ENCODE data around the gene LSP1. TPM values are rescaled to one million over a fixed set of nuclear protein-coding genes. Genes with fewer than 3 reads are reported as not detected.
"Not testable (repeated sequence)": the region's sequence is repeated elsewhere in the genome, so short reads cannot be mapped to it uniquely, and the experiment has no call there.

The LSP1 gene, protein sequence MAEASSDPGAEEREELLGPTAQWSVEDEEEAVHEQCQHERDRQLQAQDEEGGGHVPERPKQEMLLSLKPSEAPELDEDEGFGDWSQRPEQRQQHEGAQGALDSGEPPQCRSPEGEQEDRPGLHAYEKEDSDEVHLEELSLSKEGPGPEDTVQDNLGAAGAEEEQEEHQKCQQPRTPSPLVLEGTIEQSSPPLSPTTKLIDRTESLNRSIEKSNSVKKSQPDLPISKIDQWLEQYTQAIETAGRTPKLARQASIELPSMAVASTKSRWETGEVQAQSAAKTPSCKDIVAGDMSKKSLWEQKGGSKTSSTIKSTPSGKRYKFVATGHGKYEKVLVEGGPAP
- polyA plus RNA-seq = not detected in 2 replicates
- polyA minus RNA-seq = not detected in 2 replicates

DNA sequence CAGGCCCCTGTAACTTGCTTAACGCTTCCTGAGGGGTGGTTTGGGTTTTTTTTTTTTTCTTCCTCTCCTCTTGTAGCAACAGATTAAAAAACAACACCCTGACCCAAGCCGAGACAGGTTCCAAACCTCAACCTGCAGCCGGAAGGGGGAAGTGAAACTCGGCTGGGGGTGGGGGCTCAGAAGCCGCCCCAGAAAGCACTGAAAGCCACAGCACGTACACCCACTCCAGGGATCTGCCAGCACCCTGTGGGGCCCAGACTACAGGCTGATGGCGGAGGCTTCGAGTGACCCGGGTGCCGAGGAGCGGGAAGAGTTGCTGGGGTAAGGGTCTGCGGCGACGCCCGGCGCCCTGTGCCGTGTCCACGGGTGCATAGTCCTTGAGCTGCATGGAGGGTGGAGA, at the start of gene LSP1:
Gene LSP1, plus strand, starts transcription at position 208 of the 400 bp plus-strand sequence. Its CDS starts 61 bp downstream, at position 269.
- Histone ChIP-seq H3K9ac (ENCODE audit: low read length) (no peak within 1 kb of the TSS), H2AFZ (ENCODE audit: low read depth, low read length) (no peak within 1 kb of the TSS), H4K20me1 (ENCODE audit: insufficient read depth) (no peaks in the 10 kb centered on the region), H3K79me2 (replicated peaks; ENCODE audit: insufficient read depth, low read length) (no peaks in the 10 kb centered on the region), H3K9me2 (ENCODE audit: insufficient read depth, low read length) (no peaks in the 10 kb centered on the region), H3K27ac (ENCODE audit: low read length) (no peak within 1 kb of the TSS), H3K27me3 (ENCODE audit: insufficient read depth, low read depth, low read length) (no peaks in the 10 kb centered on the region), H3K4me3 (ENCODE audit: low read length) (no peak within 1 kb of the TSS), H3K4me2 (ENCODE audit: low read length) (no peak within 1 kb of the TSS), H3K36me3 (ENCODE audit: insufficient read depth, low read length) (no peaks in the 10 kb centered on the region), H3K9me3 (ENCODE audit: low read length) (no peaks in the 10 kb centered on the region), H3F3A (ENCODE audit: insufficient read depth, low read length, poor library complexity, severe bottlenecking) (no peaks in the 10 kb centered on the region)
- no peak for TF ChIP-seq TAF1 (IDR thresholded peaks at IDR 0.05; ENCODE audit: low read depth)
- no peak for TF ChIP-seq EP300 (conservative IDR thresholded peaks at IDR 0.05; ENCODE audit: poor library complexity, severe bottlenecking)
- TF ChIP-seq SMC3 (conservative IDR thresholded peaks at IDR 0.05; ENCODE audit: poor library complexity) = no peak
- TF ChIP-seq EZH2 (IDR thresholded peaks at IDR 0.05; ENCODE audit: borderline replicate concordance, insufficient read depth, low read length, poor library complexity, severe bottlenecking) = no peak
- TF ChIP-seq, protein P1, sequence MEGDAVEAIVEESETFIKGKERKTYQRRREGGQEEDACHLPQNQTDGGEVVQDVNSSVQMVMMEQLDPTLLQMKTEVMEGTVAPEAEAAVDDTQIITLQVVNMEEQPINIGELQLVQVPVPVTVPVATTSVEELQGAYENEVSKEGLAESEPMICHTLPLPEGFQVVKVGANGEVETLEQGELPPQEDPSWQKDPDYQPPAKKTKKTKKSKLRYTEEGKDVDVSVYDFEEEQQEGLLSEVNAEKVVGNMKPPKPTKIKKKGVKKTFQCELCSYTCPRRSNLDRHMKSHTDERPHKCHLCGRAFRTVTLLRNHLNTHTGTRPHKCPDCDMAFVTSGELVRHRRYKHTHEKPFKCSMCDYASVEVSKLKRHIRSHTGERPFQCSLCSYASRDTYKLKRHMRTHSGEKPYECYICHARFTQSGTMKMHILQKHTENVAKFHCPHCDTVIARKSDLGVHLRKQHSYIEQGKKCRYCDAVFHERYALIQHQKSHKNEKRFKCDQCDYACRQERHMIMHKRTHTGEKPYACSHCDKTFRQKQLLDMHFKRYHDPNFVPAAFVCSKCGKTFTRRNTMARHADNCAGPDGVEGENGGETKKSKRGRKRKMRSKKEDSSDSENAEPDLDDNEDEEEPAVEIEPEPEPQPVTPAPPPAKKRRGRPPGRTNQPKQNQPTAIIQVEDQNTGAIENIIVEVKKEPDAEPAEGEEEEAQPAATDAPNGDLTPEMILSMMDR (IDR thresholded peaks at IDR 0.05; ENCODE audit: poor library complexity, severe bottlenecking) = no peak
- no peak for TF ChIP-seq MXI1 (conservative IDR thresholded peaks at IDR 0.05; ENCODE audit: poor library complexity, severe bottlenecking)
- TF ChIP-seq RAD21 (conservative IDR thresholded peaks at IDR 0.05) = no peak
- TF ChIP-seq POLR2AphosphoS5 (IDR thresholded peaks at IDR 0.05) = no peak
- TF ChIP-seq, protein P2, sequence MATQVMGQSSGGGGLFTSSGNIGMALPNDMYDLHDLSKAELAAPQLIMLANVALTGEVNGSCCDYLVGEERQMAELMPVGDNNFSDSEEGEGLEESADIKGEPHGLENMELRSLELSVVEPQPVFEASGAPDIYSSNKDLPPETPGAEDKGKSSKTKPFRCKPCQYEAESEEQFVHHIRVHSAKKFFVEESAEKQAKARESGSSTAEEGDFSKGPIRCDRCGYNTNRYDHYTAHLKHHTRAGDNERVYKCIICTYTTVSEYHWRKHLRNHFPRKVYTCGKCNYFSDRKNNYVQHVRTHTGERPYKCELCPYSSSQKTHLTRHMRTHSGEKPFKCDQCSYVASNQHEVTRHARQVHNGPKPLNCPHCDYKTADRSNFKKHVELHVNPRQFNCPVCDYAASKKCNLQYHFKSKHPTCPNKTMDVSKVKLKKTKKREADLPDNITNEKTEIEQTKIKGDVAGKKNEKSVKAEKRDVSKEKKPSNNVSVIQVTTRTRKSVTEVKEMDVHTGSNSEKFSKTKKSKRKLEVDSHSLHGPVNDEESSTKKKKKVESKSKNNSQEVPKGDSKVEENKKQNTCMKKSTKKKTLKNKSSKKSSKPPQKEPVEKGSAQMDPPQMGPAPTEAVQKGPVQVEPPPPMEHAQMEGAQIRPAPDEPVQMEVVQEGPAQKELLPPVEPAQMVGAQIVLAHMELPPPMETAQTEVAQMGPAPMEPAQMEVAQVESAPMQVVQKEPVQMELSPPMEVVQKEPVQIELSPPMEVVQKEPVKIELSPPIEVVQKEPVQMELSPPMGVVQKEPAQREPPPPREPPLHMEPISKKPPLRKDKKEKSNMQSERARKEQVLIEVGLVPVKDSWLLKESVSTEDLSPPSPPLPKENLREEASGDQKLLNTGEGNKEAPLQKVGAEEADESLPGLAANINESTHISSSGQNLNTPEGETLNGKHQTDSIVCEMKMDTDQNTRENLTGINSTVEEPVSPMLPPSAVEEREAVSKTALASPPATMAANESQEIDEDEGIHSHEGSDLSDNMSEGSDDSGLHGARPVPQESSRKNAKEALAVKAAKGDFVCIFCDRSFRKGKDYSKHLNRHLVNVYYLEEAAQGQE (IDR thresholded peaks at IDR 0.05; ENCODE audit: borderline replicate concordance) = no peak

DNA sequence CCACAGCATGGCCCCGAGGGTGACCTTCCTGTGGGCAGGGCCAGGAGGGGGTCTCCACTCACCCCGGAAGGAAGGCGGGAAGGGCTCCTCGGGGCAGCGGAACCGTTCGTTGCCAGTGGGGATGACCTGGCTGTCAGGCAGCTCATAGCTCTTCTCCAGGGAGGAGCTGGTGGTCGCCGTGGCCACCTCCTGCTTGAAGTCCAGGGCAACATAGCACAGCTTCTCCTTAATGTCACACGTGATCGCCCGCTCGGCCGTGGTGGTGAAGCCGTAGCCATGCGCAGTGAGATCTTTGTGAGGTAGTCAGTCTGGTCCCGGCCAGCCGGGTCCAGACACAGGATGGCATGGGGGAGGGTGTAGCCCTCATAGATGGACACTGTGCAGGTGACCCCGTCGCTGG, 49.6 kb upstream of the LSP1 start:
- Histone ChIP-seq H3K9ac (ENCODE audit: low read length) (no peak overlapping the region), H3K9me3 (ENCODE audit: low read length) (no peaks in the 10 kb centered on the region), H3K4me2 (ENCODE audit: low read length) (no peak overlapping the region), H3K27me3 (ENCODE audit: insufficient read depth, low read depth, low read length) (no peaks in the 10 kb centered on the region), H4K20me1 (ENCODE audit: insufficient read depth) (no peaks in the 10 kb centered on the region), H3K36me3 (ENCODE audit: insufficient read depth, low read length) (no peaks in the 10 kb centered on the region), H3K9me2 (ENCODE audit: insufficient read depth, low read length) (no peaks in the 10 kb centered on the region), H3K79me2 (replicated peaks; ENCODE audit: insufficient read depth, low read length) (no peaks in the 10 kb centered on the region), H3F3A (ENCODE audit: insufficient read depth, low read length, poor library complexity, severe bottlenecking) (no peaks in the 10 kb centered on the region), H3K4me3 (ENCODE audit: low read length) (no peak overlapping the region), H3K27ac (ENCODE audit: low read length) (no peak overlapping the region), H2AFZ (ENCODE audit: low read depth, low read length) (no peak overlapping the region)
- TF ChIP-seq TAF1 (IDR thresholded peaks at IDR 0.05; ENCODE audit: low read depth) (no peak), EZH2 (IDR thresholded peaks at IDR 0.05; ENCODE audit: borderline replicate concordance, insufficient read depth, low read length, poor library complexity, severe bottlenecking) (no peak), POLR2AphosphoS5 (IDR thresholded peaks at IDR 0.05) (no peak), RAD21 (conservative IDR thresholded peaks at IDR 0.05) (no peak)
- TF ChIP-seq, protein P1 (IDR thresholded peaks at IDR 0.05; ENCODE audit: poor library complexity, severe bottlenecking) = no peak
- TF ChIP-seq, protein P2 (IDR thresholded peaks at IDR 0.05; ENCODE audit: borderline replicate concordance) = no peak

DNA sequence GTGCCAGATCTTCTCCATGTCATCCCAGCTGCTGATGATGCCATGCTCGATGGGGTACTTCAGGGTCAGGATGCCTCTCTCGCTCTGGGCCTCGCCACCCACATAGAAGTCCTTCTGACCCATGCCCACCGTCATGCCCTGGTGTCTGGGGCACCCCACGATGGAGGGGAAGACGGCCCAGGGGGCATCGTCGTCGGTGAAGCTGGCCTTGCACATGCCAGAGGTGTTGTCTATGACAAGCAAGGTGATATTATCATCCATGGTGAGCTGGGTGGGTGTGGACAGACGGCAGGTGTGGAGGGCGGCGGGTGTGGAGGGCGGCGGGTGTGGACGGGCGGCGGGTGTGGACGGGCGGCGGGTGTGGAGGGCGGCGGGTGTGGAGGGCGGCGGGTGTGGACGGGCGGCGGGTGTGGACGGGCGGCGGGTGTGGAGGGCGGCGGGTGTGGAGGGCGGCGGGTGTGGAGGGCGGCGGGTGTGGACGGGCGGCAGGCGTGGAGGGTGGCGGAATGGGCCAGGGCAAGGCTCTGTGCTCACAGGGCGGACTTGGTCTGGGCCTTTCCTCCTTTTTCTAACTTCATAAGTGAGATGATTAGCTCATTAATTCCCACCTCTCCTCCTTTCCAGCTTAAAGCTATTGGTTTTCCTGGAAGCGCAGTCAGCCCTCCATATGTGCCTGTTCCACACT, 48.9 kb upstream of the LSP1 start:
- not testable (repeated sequence) for H4K20me1 ChIP-seq (ENCODE audit: insufficient read depth); H3K4me3 ChIP-seq (ENCODE audit: low read length); H3K27ac ChIP-seq (ENCODE audit: low read length); H3K4me2 ChIP-seq (ENCODE audit: low read length); H3K79me2 ChIP-seq (replicated peaks; ENCODE audit: insufficient read depth, low read length); H3K9ac ChIP-seq (ENCODE audit: low read length); H3K9me2 ChIP-seq (ENCODE audit: insufficient read depth, low read length); H3K36me3 ChIP-seq (ENCODE audit: insufficient read depth, low read length); H3K9me3 ChIP-seq (ENCODE audit: low read length); H2AFZ ChIP-seq (ENCODE audit: low read depth, low read length); H3F3A ChIP-seq (ENCODE audit: insufficient read depth, low read length, poor library complexity, severe bottlenecking); H3K27me3 ChIP-seq (ENCODE audit: insufficient read depth, low read depth, low read length)

Data from neural cell (in vitro differentiated cells).